ENCODE results near the gene PACS1.

Gene PACS1

GRCh38 chr11:66124564-66124963 lies 54.5 kb downstream of the PACS1 start:
- Mint-ChIP-seq H3K4me3 (peak overlapping the region; percentile 27), H3K36me3 (no peaks in the 10 kb centered on the region), H3K9me3 (ENCODE audit: low read depth) (no peaks in the 10 kb centered on the region), H3K27me3 (no peaks in the 10 kb centered on the region), H3K27ac (peak overlapping the region; percentile 99), H3K4me1 (ENCODE audit: low read depth) (peaks cover 78% of the 10 kb centered on the region)

DNA sequence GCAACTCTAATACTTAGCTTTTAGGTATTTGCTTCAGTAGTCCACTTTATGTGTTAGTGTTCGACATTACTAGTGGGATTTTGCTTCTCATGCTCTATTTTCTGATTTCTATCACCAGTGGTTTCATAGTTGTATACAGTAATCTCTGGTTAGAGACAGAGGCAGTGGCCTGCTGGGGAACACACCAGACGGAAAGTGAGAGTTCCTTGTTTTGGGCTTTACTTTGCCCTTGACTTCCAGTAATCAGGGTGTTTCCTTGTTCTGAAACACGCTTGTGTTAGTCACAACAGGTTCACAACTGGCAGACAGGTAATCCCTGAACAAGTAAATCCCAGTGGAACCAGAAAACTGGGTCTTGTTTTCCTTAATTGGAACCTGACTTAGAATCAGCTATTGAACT lies 56.0 kb downstream of the PACS1 start:
- Mint-ChIP-seq H3K4me1 (ENCODE audit: low read depth) (peaks cover 79% of the 10 kb centered on the region), H3K36me3 (no peaks in the 10 kb centered on the region), H3K4me3 (peak overlapping the region; percentile 88), H3K27ac (peak overlapping the region; percentile 99), H3K27me3 (no peaks in the 10 kb centered on the region), H3K9me3 (ENCODE audit: low read depth) (no peaks in the 10 kb centered on the region)

DNA sequence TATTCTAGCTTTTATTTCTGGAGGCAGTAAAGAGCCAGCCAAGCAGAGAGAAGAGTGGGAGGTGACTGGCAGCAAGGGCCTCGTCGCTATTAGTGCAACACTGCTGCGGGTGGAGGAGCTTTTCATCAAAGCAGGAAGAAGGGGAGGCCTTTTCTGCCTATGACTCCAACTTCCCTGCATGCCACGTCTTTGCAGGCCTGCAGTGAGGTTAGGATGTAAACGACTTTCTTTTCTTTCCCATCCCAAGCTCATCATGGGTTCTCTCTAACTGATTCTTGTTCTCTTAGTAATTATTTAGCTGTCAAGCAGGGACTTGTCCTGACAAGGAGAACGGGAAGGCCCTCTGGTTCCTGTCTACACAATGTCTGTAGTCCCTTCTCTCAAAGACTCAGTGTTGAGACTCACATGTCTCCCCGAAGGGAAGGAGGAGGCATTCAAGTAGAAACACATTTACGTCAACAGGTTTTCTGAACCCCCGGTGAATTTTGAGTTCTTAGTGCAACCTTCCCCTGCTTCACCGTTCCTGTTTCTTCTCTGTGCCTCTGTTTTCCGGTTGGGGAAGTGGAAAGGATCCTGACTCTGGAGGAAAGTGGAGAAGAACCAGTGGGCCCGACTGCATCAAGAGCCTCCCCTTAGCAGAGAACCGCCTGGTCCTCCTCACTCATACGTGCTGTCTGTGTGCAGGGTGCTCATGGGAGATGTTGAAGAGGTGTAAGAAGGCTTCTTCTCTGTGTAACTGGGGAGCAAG lies 56.9 kb downstream of the PACS1 start:
- H3K27ac Mint-ChIP-seq = peak overlapping the region; percentile 99
- H3K27me3 Mint-ChIP-seq = no peaks in the 10 kb centered on the region
- no peaks in the 10 kb centered on the region for H3K9me3 Mint-ChIP-seq (ENCODE audit: low read depth)
- H3K4me1 Mint-ChIP-seq (ENCODE audit: low read depth) = peaks cover 79% of the 10 kb centered on the region
- H3K36me3 Mint-ChIP-seq = no peaks in the 10 kb centered on the region
- peak overlapping the region; percentile 88 for H3K4me3 Mint-ChIP-seq

- Mint-ChIP-seq H3K27ac (peak overlapping the region; percentile 69), H3K9me3 (ENCODE audit: low read depth) (no peaks in the 10 kb centered on the region), H3K36me3 (peaks cover 2% of the 10 kb centered on the region), H3K27me3 (no peaks in the 10 kb centered on the region), H3K4me3 (no peak overlapping the region), H3K4me1 (ENCODE audit: low read depth) (peaks cover 74% of the 10 kb centered on the region)
These were observed 60.9 kb downstream of the PACS1 start for GRCh38 chr11:66130978-66131377.

DNA sequence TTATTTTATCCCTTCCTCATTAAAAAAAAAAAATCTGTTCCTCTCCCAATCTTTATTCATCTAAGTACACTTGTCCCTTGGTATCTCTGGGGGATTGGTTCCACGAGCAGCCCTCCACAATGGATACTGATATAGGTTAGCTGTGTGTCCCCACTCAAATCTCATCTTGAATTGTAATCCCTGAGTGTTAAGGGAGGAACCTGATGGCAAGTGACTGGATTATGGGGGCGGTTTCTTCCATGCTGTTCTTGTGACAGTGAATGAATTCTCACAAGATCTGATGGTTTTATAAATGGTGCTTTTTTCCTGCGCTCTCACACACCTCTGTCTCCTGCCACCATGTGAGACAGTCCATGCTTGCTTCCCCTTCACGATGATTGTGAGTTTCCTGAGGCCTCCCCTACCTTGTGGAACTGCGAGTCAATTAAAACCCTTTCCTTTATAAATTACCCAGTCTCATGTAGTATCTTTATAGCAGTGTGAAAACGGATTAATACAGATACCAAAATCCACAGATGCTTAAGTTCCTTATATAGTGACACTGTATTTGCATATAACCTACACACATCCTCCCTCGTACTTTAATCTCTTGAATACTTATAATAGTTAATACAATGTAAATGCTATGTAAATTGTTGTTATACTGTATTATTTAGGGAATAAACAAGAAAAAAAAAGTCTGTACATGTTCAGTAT lies 62.0 kb downstream of the PACS1 start:
- no peaks in the 10 kb centered on the region for H3K9me3 Mint-ChIP-seq (ENCODE audit: low read depth)
- peaks cover 74% of the 10 kb centered on the region for H3K4me1 Mint-ChIP-seq (ENCODE audit: low read depth)
- peaks cover 3% of the 10 kb centered on the region for H3K36me3 Mint-ChIP-seq
- H3K27me3 Mint-ChIP-seq = no peaks in the 10 kb centered on the region
- H3K4me3 Mint-ChIP-seq = no peak overlapping the region
- H3K27ac Mint-ChIP-seq = peak overlapping the region; percentile 89

DNA sequence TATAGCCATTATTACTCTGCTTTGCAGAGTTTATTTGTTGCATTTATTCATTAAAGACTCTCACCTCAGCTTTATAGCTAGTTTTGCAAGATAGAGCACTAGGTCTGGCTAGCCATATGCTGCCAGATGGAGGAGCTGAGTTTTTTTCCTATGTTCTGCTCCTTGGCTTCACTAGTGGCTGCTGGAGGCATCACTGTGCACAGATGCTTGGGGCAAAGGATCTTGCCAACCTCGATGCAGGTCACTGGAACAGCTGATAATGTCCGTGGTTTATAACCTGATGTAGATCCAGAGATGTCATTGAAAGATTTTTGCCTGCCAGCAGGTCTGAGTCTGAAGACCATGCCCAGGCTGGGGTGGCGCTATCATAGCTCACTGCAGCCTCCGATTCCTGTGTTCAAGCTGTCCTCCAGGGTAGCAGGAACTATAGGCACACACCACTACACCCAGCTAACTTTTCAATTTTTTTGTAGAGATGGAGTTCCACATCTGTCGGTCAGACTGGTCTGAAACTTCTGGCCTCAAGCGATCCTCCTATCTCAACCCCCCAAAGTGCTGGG lies 63.2 kb downstream of the PACS1 start:
- H3K4me3 Mint-ChIP-seq = no peak overlapping the region
- H3K4me1 Mint-ChIP-seq (ENCODE audit: low read depth) = peaks cover 75% of the 10 kb centered on the region
- H3K27ac Mint-ChIP-seq = peak overlapping the region; percentile 89
- H3K27me3 Mint-ChIP-seq = no peaks in the 10 kb centered on the region
- H3K9me3 Mint-ChIP-seq (ENCODE audit: low read depth) = no peaks in the 10 kb centered on the region
- peaks cover 3% of the 10 kb centered on the region for H3K36me3 Mint-ChIP-seq

GRCh38 chr11:66136752-66137123 lies 66.7 kb downstream of the PACS1 start:
- peak overlapping the region; percentile 75 for H3K27ac Mint-ChIP-seq
- peaks cover 68% of the 10 kb centered on the region for H3K4me1 Mint-ChIP-seq (ENCODE audit: low read depth)
- peaks cover 3% of the 10 kb centered on the region for H3K36me3 Mint-ChIP-seq
- H3K4me3 Mint-ChIP-seq = no peak overlapping the region
- H3K27me3 Mint-ChIP-seq = no peaks in the 10 kb centered on the region
- no peaks in the 10 kb centered on the region for H3K9me3 Mint-ChIP-seq (ENCODE audit: low read depth)

- no peaks in the 10 kb centered on the region for H3K9me3 Mint-ChIP-seq (ENCODE audit: low read depth)
- no peak overlapping the region for H3K4me3 Mint-ChIP-seq
- peak overlapping the region; percentile 76 for H3K27ac Mint-ChIP-seq
These were observed 69.8 kb downstream of the PACS1 start for GRCh38 chr11:66139817-66140404.

DNA sequence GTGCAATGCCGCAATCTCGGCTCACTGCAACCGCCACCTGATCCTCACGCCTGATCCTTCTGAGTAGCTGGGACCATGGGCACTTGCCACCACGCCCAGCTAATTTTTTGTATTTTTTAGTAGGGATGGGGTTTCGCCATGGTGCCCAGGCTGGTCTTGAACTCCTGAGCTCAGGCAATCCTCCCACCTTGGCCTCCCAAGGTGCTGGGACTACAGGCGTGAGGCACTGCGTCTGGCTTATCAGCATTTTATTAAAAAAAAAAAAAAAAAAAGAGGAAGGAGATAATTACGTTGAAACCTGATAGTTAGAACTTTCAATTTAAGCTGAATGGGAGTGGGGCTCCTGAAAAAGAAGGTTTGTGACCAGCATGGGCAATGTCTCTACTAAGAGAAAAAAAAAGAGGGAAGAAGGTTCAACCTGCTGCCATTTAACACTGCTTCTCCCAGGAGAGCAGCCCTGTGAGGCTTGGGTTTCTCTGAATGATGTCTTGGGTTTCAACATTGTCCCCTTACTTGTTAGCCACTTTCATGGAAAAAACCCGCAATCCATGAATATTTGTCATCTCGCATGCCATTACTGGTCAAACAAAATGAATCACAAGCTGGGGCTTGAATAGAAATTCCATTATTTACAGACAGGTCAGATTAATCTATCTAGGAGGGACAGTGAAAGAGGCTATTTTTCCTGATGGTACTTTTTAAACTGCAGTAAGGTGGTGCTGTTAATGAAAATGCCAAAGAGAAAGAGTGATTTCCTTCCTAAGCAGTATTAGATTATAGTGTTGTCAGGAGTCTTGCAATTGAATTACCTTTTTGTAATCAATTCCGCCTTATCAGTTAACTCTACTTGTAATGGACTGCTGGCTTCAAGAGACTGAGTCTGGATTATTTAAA lies 72.5 kb downstream of the PACS1 start:
- Mint-ChIP-seq H3K27me3 (no peaks in the 10 kb centered on the region), H3K4me3 (no peak overlapping the region), H3K4me1 (ENCODE audit: low read depth) (peaks cover 69% of the 10 kb centered on the region), H3K36me3 (peaks cover 14% of the 10 kb centered on the region), H3K27ac (no peak overlapping the region), H3K9me3 (ENCODE audit: low read depth) (no peaks in the 10 kb centered on the region)

More at GRCh38 chr11:66139817-66140404, 69.8 kb downstream of the PACS1 start:
- peaks cover 66% of the 10 kb centered on the region for H3K4me1 Mint-ChIP-seq (ENCODE audit: low read depth)
- H3K36me3 Mint-ChIP-seq = peaks cover 5% of the 10 kb centered on the region
- H3K27me3 Mint-ChIP-seq = no peaks in the 10 kb centered on the region

GRCh38 chr11:66143264-66143566 lies 73.1 kb downstream of the PACS1 start:
- Mint-ChIP-seq H3K27ac (no peak overlapping the region), H3K27me3 (no peaks in the 10 kb centered on the region), H3K4me1 (ENCODE audit: low read depth) (peaks cover 65% of the 10 kb centered on the region), H3K9me3 (ENCODE audit: low read depth) (no peaks in the 10 kb centered on the region), H3K4me3 (no peak overlapping the region), H3K36me3 (peaks cover 14% of the 10 kb centered on the region)

DNA sequence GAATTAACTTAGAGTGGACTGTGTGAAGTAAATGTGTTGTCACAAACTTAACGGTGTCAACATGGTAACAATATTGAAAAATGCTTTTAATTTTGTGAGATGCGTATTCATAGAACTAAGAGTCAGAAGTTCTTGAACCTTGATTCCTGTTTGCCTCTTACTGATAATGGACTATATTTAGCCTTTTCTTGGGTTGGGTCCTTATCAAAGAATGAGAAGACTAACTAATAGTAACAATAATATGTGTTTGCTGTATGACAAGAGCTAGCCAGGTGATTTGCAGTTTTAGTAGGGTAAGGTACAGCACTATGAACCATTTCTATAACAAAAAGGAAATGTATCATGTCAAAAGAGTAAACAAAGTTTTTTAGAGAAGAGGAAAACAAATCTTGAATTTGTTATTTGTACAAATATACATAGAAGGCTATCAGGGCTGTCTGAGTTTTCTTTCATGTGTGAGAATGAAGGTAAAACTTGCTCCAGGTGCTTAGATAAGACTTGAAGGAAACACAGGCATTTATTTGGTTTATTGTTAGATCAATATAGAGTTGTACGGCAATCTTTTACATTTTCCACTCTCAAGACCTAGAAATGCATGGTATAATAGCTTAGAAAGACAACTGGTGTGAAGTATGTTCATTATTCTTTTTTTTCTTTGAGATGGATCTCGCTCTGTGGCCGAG lies 74.1 kb downstream of the PACS1 start:
- H3K9me3 Mint-ChIP-seq (ENCODE audit: low read depth) = no peaks in the 10 kb centered on the region
- H3K27me3 Mint-ChIP-seq = no peaks in the 10 kb centered on the region
- H3K27ac Mint-ChIP-seq = peak overlapping the region; percentile 51
- peaks cover 62% of the 10 kb centered on the region for H3K4me1 Mint-ChIP-seq (ENCODE audit: low read depth)
- no peak overlapping the region for H3K4me3 Mint-ChIP-seq
- peaks cover 14% of the 10 kb centered on the region for H3K36me3 Mint-ChIP-seq

DNA sequence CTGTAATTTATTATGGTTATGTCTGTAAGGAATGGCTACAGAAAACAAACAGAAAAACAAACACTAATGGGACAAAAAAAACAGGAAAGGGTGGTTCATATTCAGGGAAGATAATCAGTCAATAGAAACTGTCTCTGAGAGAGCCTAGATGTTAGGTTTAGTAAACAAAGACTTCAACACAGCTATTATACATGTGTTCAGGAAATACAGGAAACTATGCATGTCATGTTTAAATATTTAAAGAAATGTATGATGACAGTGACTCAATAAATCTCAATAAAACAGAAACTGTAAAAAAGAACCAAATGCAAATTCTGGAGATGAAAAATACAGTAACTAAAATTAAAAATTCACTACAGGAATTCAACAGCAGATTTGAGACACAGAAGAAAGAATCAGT lies 76.0 kb downstream of the PACS1 start:
- H3K9me3 Mint-ChIP-seq (ENCODE audit: low read depth) = no peaks in the 10 kb centered on the region
- peaks cover 14% of the 10 kb centered on the region for H3K36me3 Mint-ChIP-seq
- peak overlapping the region; percentile 83 for H3K27ac Mint-ChIP-seq
- no peaks in the 10 kb centered on the region for H3K27me3 Mint-ChIP-seq
- peaks cover 61% of the 10 kb centered on the region for H3K4me1 Mint-ChIP-seq (ENCODE audit: low read depth)
- no peak overlapping the region for H3K4me3 Mint-ChIP-seq

DNA sequence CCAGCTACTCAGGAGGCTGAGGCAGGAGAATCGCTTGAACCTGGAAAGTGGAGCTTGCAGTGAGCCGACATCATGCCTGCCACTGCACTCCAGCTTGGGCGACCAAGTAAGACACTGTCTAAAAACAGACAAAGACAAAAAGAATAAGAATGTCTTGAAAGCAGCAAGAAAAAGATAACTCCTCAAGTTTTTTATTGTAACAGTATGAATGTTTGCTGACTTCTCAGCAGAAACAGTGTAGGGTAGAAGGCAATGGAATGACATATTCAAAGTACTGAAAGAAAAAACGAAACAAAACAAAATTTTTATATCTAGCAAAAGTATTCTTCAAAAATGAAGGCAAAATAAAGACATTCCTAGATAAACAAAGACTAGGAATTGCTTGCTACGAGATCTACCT lies 76.9 kb downstream of the PACS1 start:
- Mint-ChIP-seq H3K4me3 (no peak overlapping the region), H3K27me3 (no peaks in the 10 kb centered on the region), H3K9me3 (ENCODE audit: low read depth) (no peaks in the 10 kb centered on the region), H3K27ac (no peak overlapping the region), H3K4me1 (ENCODE audit: low read depth) (peaks cover 69% of the 10 kb centered on the region), H3K36me3 (peaks cover 16% of the 10 kb centered on the region)

DNA sequence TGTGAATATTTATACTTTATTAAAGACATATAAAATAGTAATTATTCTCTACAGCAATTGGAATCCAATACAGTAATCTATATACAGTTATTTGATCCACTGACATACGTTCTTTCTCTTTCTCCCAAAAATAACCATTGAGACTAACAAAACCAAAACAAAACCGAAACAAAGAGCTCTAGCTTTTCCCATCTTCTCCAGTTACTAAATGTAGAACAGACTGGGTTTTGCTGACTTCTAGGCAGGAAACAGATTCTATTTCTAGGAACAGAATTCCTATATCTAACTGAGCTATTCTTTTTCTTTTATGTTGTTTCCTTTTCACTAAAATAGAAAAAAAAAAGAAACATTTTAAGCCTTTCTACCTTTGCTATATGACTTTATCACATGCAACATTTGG lies 80.1 kb downstream of the PACS1 start:
- peaks cover 55% of the 10 kb centered on the region for H3K4me1 Mint-ChIP-seq (ENCODE audit: low read depth)
- H3K9me3 Mint-ChIP-seq (ENCODE audit: low read depth) = no peaks in the 10 kb centered on the region
- H3K36me3 Mint-ChIP-seq = peaks cover 21% of the 10 kb centered on the region
- H3K27me3 Mint-ChIP-seq = no peaks in the 10 kb centered on the region
- H3K4me3 Mint-ChIP-seq = no peak overlapping the region
- no peak overlapping the region for H3K27ac Mint-ChIP-seq
